ENCODE measurements around the gene FXYD7. TPM values are rescaled to one million over a fixed set of nuclear protein-coding genes. Genes with fewer than 3 reads are reported as not detected.

Gene FXYD7
- total and polyA plus RNA-seq, 9 of the 15 experiments (the other 6 are each of a cell fraction or from before 2014, with no cell fraction given) = 0.10 to 0.80 (median 0.31) TPM; not detected in 3

GRCh38 chr19:35098413-35099049 lies 44.5 kb upstream of the FXYD7 start:
- TF ChIP-seq NFIC (IDR thresholded peaks at IDR 0.05) = peak; percentile 15; the same call in 1 of the 2 replicates
- no peak for TF ChIP-seq ZNF668 (CRISPR knock-in tag; IDR thresholded peaks at IDR 0.05)
- WGBS (ENCODE audit: insufficient coverage, low coverage, missing lambda C conversion rate) = 71% methylated on average over 22 of the region's 29 CpGs
- ATAC-seq (no peak; the same call in 2 of the 3 replicates), DNase-seq (ENCODE audit: extremely low read depth in 1 of 4, low spot score in 3 of 4) (no peak), FAIRE-seq (no peak)
- Histone ChIP-seq H3K9me3 (replicated peaks; ENCODE audit: control insufficient read depth, insufficient read depth, low read depth, low read length) (no peaks in the 10 kb centered on the region), H3K36me3 (ENCODE audit: control insufficient read depth, insufficient read depth, low read length) (no peaks in the 10 kb centered on the region), H4K20me1 (replicated peaks; ENCODE audit: control insufficient read depth, insufficient read depth, low read length) (no peaks in the 10 kb centered on the region), H3K79me2 (ENCODE audit: control insufficient read depth, insufficient read depth, low read length) (no peaks in the 10 kb centered on the region), H3K4me2 (ENCODE audit: insufficient read depth, low read length) (no peak overlapping the region), H3K27ac (ENCODE audit: extremely low read depth, low read depth, low read length) (no peak overlapping the region), H2AFZ (ENCODE audit: low read depth, low read length) (no peak overlapping the region), H3K4me3 (no peak overlapping the region), H3K27me3 (ENCODE audit: control insufficient read depth in 2 of 2, insufficient read depth in 2 of 2, low read length in 2 of 2) (no peaks in the 10 kb centered on the region), H3K4me1 (replicated peaks in 1 of 2; ENCODE audit: control insufficient read depth in 2 of 2, insufficient read depth in 2 of 2, low read length in 2 of 2) (peaks cover 3 to 35% of the 10 kb centered on the region in 2 experiments; a peak in 4 of 5 replicates), H3K9ac (ENCODE audit: insufficient read depth in 1 of 2, low read depth in 2 of 2, low read length in 2 of 2) (peak overlapping the region in 1 of 2 experiments; percentile 64; a peak in 2 of 4 replicates), H3K9me1 (ENCODE audit: control insufficient read depth, insufficient read depth, low read length) (no peaks in the 10 kb centered on the region)
- ChIA-PET POLR2A (interaction anchor here (1.0 to 2.0 kb wide), 5 partner anchors 8 to 107 kb away, joined by 3 to 6 read pairs (median 4); no protein-coding TSS in a partner anchor), CTCF (ENCODE audit: low intra/inter-chr PET ratio) (no interaction called here)
- intact Hi-C loops (cut with micrococcal nuclease) (loop anchor here (10.0 kb wide), 1 partner anchor 54 kb away; the partner anchor contains the start of gene HPN), in situ Hi-C loops (cut with MboI) (no loop called here)
- no TSS peak for BruUV-seq (replicated peaks)

GRCh38 chr19:35099155-35099896 lies 43.7 kb upstream of the FXYD7 start:
- BruUV-seq (replicated peaks) = no TSS peak
- POLR2A ChIA-PET = interaction anchor here (1.4 to 2.0 kb wide), 2 partner anchors 12 to 13 kb away, joined by 3 to 6 read pairs; no protein-coding TSS in a partner anchor
- DNase-seq (ENCODE audit: extremely low read depth in 1 of 4, low spot score in 3 of 4) = no peak
- TF ChIP-seq ZNF384 (IDR thresholded peaks at IDR 0.05; ENCODE audit: low read depth, low read length) (0 out of 2 replicates have a peak, but pooled peaks have one; percentile 18), HOMEZ (CRISPR knock-in tag; IDR thresholded peaks at IDR 0.05) (no peak), ATF7 (IDR thresholded peaks at IDR 0.05) (no peak), ZBTB43 (CRISPR knock-in tag; IDR thresholded peaks at IDR 0.05) (no peak), RFX5 (IDR thresholded peaks at IDR 0.05; ENCODE audit: low read depth, low read length) (no peak), EWSR1 (IDR thresholded peaks at IDR 0.05; ENCODE audit: borderline replicate concordance, low read depth, partially characterized antibody) (no peak), HEY1 (CRISPR knock-in tag; IDR thresholded peaks at IDR 0.05; ENCODE audit: borderline replicate concordance) (no peak), RBFOX2 (IDR thresholded peaks at IDR 0.05; ENCODE audit: low read depth, low read length) (no peak), ZNF121 (CRISPR knock-in tag; conservative IDR thresholded peaks at IDR 0.05) (peak; percentile 91)

More at GRCh38 chr19:35099155-35099896, 43.7 kb upstream of the FXYD7 start:
- ATAC-seq (no peak; the same call in 2 of the 3 replicates), FAIRE-seq (no peak)
- Histone ChIP-seq H3K4me2 (ENCODE audit: insufficient read depth, low read length) (no peak overlapping the region), H2AFZ (ENCODE audit: low read depth, low read length) (no peak overlapping the region), H3K79me2 (ENCODE audit: control insufficient read depth, insufficient read depth, low read length) (no peaks in the 10 kb centered on the region), H3K4me3 (no peak overlapping the region), H3K36me3 (ENCODE audit: control insufficient read depth, insufficient read depth, low read length) (no peaks in the 10 kb centered on the region), H4K20me1 (replicated peaks; ENCODE audit: control insufficient read depth, insufficient read depth, low read length) (no peaks in the 10 kb centered on the region), H3K27ac (ENCODE audit: extremely low read depth, low read depth, low read length) (no peak overlapping the region), H3K9me1 (ENCODE audit: control insufficient read depth, insufficient read depth, low read length) (no peaks in the 10 kb centered on the region), H3K4me1 (replicated peaks in 1 of 2; ENCODE audit: control insufficient read depth in 2 of 2, insufficient read depth in 2 of 2, low read length in 2 of 2) (peaks cover 2 to 30% of the 10 kb centered on the region in 2 experiments; a peak in 3 of 5 replicates), H3K27me3 (ENCODE audit: control insufficient read depth in 2 of 2, insufficient read depth in 2 of 2, low read length in 2 of 2) (no peaks in the 10 kb centered on the region), H3K9ac (ENCODE audit: insufficient read depth in 1 of 2, low read depth in 2 of 2, low read length in 2 of 2) (peak overlapping the region in 1 of 2 experiments; percentile 64; a peak in 2 of 4 replicates), H3K9me3 (replicated peaks; ENCODE audit: control insufficient read depth, insufficient read depth, low read depth, low read length) (no peaks in the 10 kb centered on the region)
- 44% methylated on average over 20 of the region's 21 CpGs for WGBS (ENCODE audit: insufficient coverage, low coverage, missing lambda C conversion rate)
- in situ Hi-C loops (cut with MboI) (no loop called here), intact Hi-C loops (cut with micrococcal nuclease) (loop anchor here (10.0 kb wide), 1 partner anchor 55 kb away; the partner anchor contains the start of gene HPN)
- CTCF ChIA-PET (ENCODE audit: low intra/inter-chr PET ratio) = no interaction called here
